Neural progenitor cell (in vitro differentiated cells): Measurements from ENCODE around the gene CDAN1.
"Not testable (repeated sequence)": the region's sequence is repeated elsewhere in the genome, so short reads cannot be mapped to it uniquely, and the experiment has no call there.

ENCODE experiments used
- EZH2phosphoT487 ChIP-seq: fragments of 200-600 bp; sonication (generic); IDR thresholded peaks from 2 replicates; pipeline ENCODE4 v1.6.1; 2017; ENCODE audit warnings: antibody characterized with exemption
- TF ChIP-seq, protein P1 (sequence below): fragments of 200-600 bp; sonication (generic); IDR thresholded peaks from 2 replicates; pipeline ENCODE4 v1.5.1; 2017; ENCODE audit warnings: antibody characterized with exemption, mild to moderate bottlenecking

GRCh38 chr15:42766109-42766508, 29.2 kb upstream of the CDAN1 start:
- TF ChIP-seq, protein P1, sequence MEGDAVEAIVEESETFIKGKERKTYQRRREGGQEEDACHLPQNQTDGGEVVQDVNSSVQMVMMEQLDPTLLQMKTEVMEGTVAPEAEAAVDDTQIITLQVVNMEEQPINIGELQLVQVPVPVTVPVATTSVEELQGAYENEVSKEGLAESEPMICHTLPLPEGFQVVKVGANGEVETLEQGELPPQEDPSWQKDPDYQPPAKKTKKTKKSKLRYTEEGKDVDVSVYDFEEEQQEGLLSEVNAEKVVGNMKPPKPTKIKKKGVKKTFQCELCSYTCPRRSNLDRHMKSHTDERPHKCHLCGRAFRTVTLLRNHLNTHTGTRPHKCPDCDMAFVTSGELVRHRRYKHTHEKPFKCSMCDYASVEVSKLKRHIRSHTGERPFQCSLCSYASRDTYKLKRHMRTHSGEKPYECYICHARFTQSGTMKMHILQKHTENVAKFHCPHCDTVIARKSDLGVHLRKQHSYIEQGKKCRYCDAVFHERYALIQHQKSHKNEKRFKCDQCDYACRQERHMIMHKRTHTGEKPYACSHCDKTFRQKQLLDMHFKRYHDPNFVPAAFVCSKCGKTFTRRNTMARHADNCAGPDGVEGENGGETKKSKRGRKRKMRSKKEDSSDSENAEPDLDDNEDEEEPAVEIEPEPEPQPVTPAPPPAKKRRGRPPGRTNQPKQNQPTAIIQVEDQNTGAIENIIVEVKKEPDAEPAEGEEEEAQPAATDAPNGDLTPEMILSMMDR: not testable (repeated sequence)
- not testable (repeated sequence) for TF ChIP-seq EZH2phosphoT487
